SK-N-SH (cell line): ENCODE results near the gene TTC38. TPM values are rescaled to one million over a fixed set of nuclear protein-coding genes. Genes with fewer than 3 reads are reported as not detected.

Experiments
- CTCF ChIA-PET: fragments of 300-600, 350-600 bp; formaldehyde crosslinking; extraction: SDS; loops from one replicate; lab custom pipeline; 2021; lab: Yijun Ruan, JAX
- POLR2A ChIA-PET: fragments of 350-600 bp; sonication (Branson Sonifier 250); formaldehyde crosslinking; extraction: SDS; loops from one replicate; lab custom pipeline; 2020; ENCODE audit warnings: antibody characterized with exemption, inconsistent platforms; lab: Yijun Ruan, JAX
- DNase-seq: peaks from one replicate; pipeline ENCODE4 v3.0.0; 2012
- H2AFZ ChIP-seq: fragments of 200-600 bp; sonication (generic); 2 replicates; pipeline ENCODE4 v1.8.1; 2016; ENCODE audit warnings: antibody characterized with exemption, mild to moderate bottlenecking, low read depth
- H3F3A ChIP-seq: fragments of 200-600 bp; sonication (generic); replicated peaks from 2 replicates; pipeline ENCODE3; 2016; ENCODE audit warnings: antibody characterized with exemption, mild to moderate bottlenecking; ENCODE audit not compliant: insufficient read depth
- H3K27ac ChIP-seq, 2 experiments: fragments of 200-500 bp in 1 of 2; fragments of 200-600 bp in 1 of 2; sonication (Bioruptor generic) in 1 of 2; sonication (generic), shearing (Covaris generic) in 1 of 2; 2 replicates each; pipeline versions ENCODE4 v1.5.1 to v1.6.1; 2014 to 2016; ENCODE audit warnings: low read depth in 2 of 2, inconsistent platforms in 1 of 2, low read length in 1 of 2, mild to moderate bottlenecking in 1 of 2, mixed read lengths in 1 of 2
- H3K27me3 ChIP-seq: fragments of 200-600 bp; sonication (generic), shearing (Covaris generic); 2 replicates; pipeline ENCODE4 v1.6.1; 2016; ENCODE audit warnings: mixed run types; ENCODE audit not compliant: insufficient read depth
- H3K36me3 ChIP-seq, 2 experiments: fragments of 200-500 bp in 1 of 2; fragments of 200-600 bp in 1 of 2; sonication (Bioruptor generic) in 1 of 2; sonication (generic) in 1 of 2; replicated peaks in 1 of 2; 2 replicates each; pipeline versions ENCODE3 to v1.5.1; 2014 to 2016; ENCODE audit warnings: low read length in 1 of 2, mild to moderate bottlenecking in 1 of 2; ENCODE audit not compliant: insufficient read depth in 2 of 2, control insufficient read depth in 1 of 2
- H3K4me1 ChIP-seq, 2 experiments: fragments of 200-500 bp in 1 of 2; fragments of 200-600 bp in 1 of 2; sonication (Bioruptor generic) in 1 of 2; sonication (generic), shearing (Covaris generic) in 1 of 2; 2 replicates each; pipeline versions ENCODE4 v1.5.1 to v1.6.1; 2014 to 2016; ENCODE audit warnings: low read depth in 1 of 2, low read length in 1 of 2, mixed run types in 1 of 2; ENCODE audit not compliant: insufficient read depth in 2 of 2, control insufficient read depth in 1 of 2
- H3K4me2 ChIP-seq: fragments of 200-600 bp; sonication (generic), shearing (Covaris generic); 2 replicates; pipeline ENCODE4 v1.6.1; 2017; ENCODE audit warnings: mixed run types
- H3K4me3 ChIP-seq, 2 experiments: fragments of 200-500 bp in 1 of 2; fragments of 200-600 bp in 1 of 2; sonication (Bioruptor generic) in 1 of 2; sonication (generic), shearing (Covaris generic) in 1 of 2; 2 replicates each; pipeline versions ENCODE4 v1.5.1 to v1.8.1; 2014 to 2016; ENCODE audit warnings: low read depth in 2 of 2, inconsistent platforms in 1 of 2, low read length in 1 of 2, mild to moderate bottlenecking in 1 of 2, mixed read lengths in 1 of 2, moderate library complexity in 1 of 2
- H3K79me2 ChIP-seq: fragments of 200-600 bp; sonication (generic); 2 replicates; pipeline ENCODE4 v1.8.1; 2017; ENCODE audit warnings: mild to moderate bottlenecking; ENCODE audit not compliant: insufficient read depth
- H3K9ac ChIP-seq: fragments of 200-600 bp; sonication (generic); 2 replicates; pipeline ENCODE4 v1.6.1; 2017; ENCODE audit warnings: mixed run types
- H3K9me2 ChIP-seq: fragments of 200-600 bp; sonication (generic); 2 replicates; pipeline ENCODE4 v1.6.1; 2017; ENCODE audit warnings: mixed run types
- H3K9me3 ChIP-seq: fragments of 200-600 bp; sonication (generic); 2 replicates; pipeline ENCODE4 v1.6.1; 2017; ENCODE audit warnings: mixed run types, mild to moderate bottlenecking, moderate library complexity
- H4K20me1 ChIP-seq: fragments of 200-600 bp; sonication (generic); 2 replicates; pipeline ENCODE4 v1.6.1; 2017; ENCODE audit warnings: mild to moderate bottlenecking, mixed run types; ENCODE audit not compliant: insufficient read depth
- CHD2 ChIP-seq: fragments of 150-350 bp; IDR thresholded peaks from 2 replicates; pipeline ENCODE4 v1.6.1; 2018; ENCODE audit warnings: low read length; ENCODE audit not compliant: partially characterized antibody
- EZH2phosphoT487 ChIP-seq: fragments of 200-600 bp; sonication (generic); IDR thresholded peaks from 2 replicates; pipeline ENCODE4 v1.6.1; 2017; ENCODE audit warnings: low read depth, mixed run types, mild to moderate bottlenecking, antibody characterized with exemption, moderate library complexity, borderline replicate concordance
- FOSL2 ChIP-seq: IDR thresholded peaks from 2 replicates; pipeline ENCODE4 v1.4.0; 2012; ENCODE audit warnings: low read depth, mild to moderate bottlenecking, moderate library complexity, borderline replicate concordance
- FOXJ3 ChIP-seq: sonication (generic); formaldehyde crosslinking; IDR thresholded peaks from 2 replicates; pipeline ENCODE4 v1.5.1; 2020; ENCODE audit warnings: mild to moderate bottlenecking, missing genetic modification reagents
- GATA2 ChIP-seq: sonication (generic); formaldehyde crosslinking; IDR thresholded peaks from 2 replicates; pipeline ENCODE4 v1.5.0; 2020; ENCODE audit warnings: mild to moderate bottlenecking, missing genetic modification reagents
- MEF2A ChIP-seq: IDR thresholded peaks from 2 replicates; pipeline ENCODE4 v1.4.0; 2012; ENCODE audit warnings: low read depth, borderline replicate concordance
- NRF1 ChIP-seq: IDR thresholded peaks from 2 replicates; pipeline ENCODE4 v1.6.1; 2012; ENCODE audit warnings: low read depth, mild to moderate bottlenecking, low read length
- RCOR1 ChIP-seq: fragments of 150-350 bp; IDR thresholded peaks from 2 replicates; pipeline ENCODE4 v1.6.1; 2017; ENCODE audit warnings: antibody characterized with exemption, low read length
- TAF1 ChIP-seq: IDR thresholded peaks from 2 replicates; pipeline ENCODE4 v1.6.1; 2012; ENCODE audit warnings: low read depth, mild to moderate bottlenecking, low read length, moderate library complexity, borderline replicate concordance
- TEAD4 ChIP-seq: IDR thresholded peaks from 2 replicates; pipeline ENCODE4 v1.4.0; 2012; ENCODE audit warnings: mild to moderate bottlenecking, borderline replicate concordance; ENCODE audit not compliant: insufficient read depth
- USF1 ChIP-seq: IDR thresholded peaks from 2 replicates; pipeline ENCODE4 v1.4.0; 2012; ENCODE audit warnings: low read depth, borderline replicate concordance
- whole genome bisulfite sequencing: methylation state at CpG from one replicate; pipeline ENCODE4 v1.1.6; 2017; ENCODE audit warnings: low lambda C conversion rate; 5-methylcytosine and 5-hydroxymethylcytosine counted together
- polyA plus RNA-seq, 3 experiments: library from polyadenylated mRNA; depleted of rRNA; stranded (reverse); fragments of >200 nt; gene quantifications; 2 replicates each; pipeline ENCODE4 v1.2.3, GENCODE V29; 2012
- TF ChIP-seq, protein P1 (sequence below): fragments of 200-600 bp; sonication (generic); IDR thresholded peaks from 2 replicates; pipeline ENCODE4 v1.6.1; 2017; ENCODE audit warnings: antibody characterized with exemption, mild to moderate bottlenecking, moderate library complexity
- TF ChIP-seq, protein P2 (sequence below): IDR thresholded peaks from 2 replicates; pipeline ENCODE4 v1.4.0; 2012; ENCODE audit warnings: low read depth, borderline replicate concordance
- TF ChIP-seq, protein P3 (sequence below): IDR thresholded peaks from 2 replicates; pipeline ENCODE4 v1.4.0; 2012; ENCODE audit warnings: low read depth
- TF ChIP-seq, protein P4 (sequence below): fragments of 150-350 bp; IDR thresholded peaks from 2 replicates; pipeline ENCODE4 v1.6.1; 2017; ENCODE audit warnings: antibody characterized with exemption, low read length, low read depth, borderline replicate concordance

The TTC38 gene
- polyA plus RNA-seq, 1 of the 3 experiments (the other 2 are of a cell fraction): 24.0 TPM

DNA sequence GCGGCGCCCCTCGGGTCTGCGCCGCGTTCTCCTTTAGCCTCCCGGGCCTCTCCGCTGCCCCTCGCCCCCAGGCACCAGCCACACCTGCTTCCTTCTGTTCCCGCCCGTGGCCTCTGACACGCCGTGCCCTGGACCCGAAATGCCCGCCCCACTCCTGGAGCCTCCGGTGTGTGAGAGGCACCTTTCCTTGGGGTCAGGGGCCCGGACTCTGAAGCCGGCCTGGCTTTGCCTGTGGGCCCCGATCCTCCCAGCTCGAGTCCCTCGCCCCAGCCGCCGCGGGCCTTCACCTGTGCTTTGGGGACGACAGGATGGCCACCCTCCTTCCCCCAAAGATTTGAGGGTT, 17.1 kb upstream of the TTC38 start:
- DNase-seq: no peak
- Histone ChIP-seq H3K79me2 (peaks cover 30% of the 10 kb centered on the region), H3K36me3 (peaks cover 3 to 5% of the 10 kb centered on the region in 2 experiments), H3K27ac (peak overlapping the region in 1 of 2 experiments; percentile 92; a peak in 2 of 4 replicates), H4K20me1 (no peaks in the 10 kb centered on the region), H3K4me2 (peak overlapping the region; percentile 98), H3K9ac (peak overlapping the region; percentile 80), H3K4me3 (peak overlapping the region; percentile 91 to 93), H3F3A (peaks cover 5% of the 10 kb centered on the region), H3K9me2 (no peaks in the 10 kb centered on the region), H3K9me3 (no peaks in the 10 kb centered on the region), H3K27me3 (no peaks in the 10 kb centered on the region), H2AFZ (peak overlapping the region; percentile 79; the same call in 1 of the 2 replicates), H3K4me1 (peaks cover 0 to 43% of the 10 kb centered on the region in 2 experiments; a peak in 3 of 4 replicates)
- TF ChIP-seq MEF2A (no peak), TEAD4 (no peak), TAF1 (no peak), FOXJ3 (CRISPR knock-in tag) (no peak), NRF1 (no peak), EZH2phosphoT487 (no peak), GATA2 (CRISPR knock-in tag) (no peak), CHD2 (no peak), USF1 (no peak), RCOR1 (no peak), FOSL2 (no peak)
- TF ChIP-seq, protein P1, sequence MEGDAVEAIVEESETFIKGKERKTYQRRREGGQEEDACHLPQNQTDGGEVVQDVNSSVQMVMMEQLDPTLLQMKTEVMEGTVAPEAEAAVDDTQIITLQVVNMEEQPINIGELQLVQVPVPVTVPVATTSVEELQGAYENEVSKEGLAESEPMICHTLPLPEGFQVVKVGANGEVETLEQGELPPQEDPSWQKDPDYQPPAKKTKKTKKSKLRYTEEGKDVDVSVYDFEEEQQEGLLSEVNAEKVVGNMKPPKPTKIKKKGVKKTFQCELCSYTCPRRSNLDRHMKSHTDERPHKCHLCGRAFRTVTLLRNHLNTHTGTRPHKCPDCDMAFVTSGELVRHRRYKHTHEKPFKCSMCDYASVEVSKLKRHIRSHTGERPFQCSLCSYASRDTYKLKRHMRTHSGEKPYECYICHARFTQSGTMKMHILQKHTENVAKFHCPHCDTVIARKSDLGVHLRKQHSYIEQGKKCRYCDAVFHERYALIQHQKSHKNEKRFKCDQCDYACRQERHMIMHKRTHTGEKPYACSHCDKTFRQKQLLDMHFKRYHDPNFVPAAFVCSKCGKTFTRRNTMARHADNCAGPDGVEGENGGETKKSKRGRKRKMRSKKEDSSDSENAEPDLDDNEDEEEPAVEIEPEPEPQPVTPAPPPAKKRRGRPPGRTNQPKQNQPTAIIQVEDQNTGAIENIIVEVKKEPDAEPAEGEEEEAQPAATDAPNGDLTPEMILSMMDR: no peak
- TF ChIP-seq, protein P2, sequence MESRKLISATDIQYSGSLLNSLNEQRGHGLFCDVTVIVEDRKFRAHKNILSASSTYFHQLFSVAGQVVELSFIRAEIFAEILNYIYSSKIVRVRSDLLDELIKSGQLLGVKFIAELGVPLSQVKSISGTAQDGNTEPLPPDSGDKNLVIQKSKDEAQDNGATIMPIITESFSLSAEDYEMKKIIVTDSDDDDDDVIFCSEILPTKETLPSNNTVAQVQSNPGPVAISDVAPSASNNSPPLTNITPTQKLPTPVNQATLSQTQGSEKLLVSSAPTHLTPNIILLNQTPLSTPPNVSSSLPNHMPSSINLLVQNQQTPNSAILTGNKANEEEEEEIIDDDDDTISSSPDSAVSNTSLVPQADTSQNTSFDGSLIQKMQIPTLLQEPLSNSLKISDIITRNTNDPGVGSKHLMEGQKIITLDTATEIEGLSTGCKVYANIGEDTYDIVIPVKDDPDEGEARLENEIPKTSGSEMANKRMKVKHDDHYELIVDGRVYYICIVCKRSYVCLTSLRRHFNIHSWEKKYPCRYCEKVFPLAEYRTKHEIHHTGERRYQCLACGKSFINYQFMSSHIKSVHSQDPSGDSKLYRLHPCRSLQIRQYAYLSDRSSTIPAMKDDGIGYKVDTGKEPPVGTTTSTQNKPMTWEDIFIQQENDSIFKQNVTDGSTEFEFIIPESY: no peak
- TF ChIP-seq, protein P3, sequence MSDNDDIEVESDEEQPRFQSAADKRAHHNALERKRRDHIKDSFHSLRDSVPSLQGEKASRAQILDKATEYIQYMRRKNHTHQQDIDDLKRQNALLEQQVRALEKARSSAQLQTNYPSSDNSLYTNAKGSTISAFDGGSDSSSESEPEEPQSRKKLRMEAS: no peak
- TF ChIP-seq, protein P4, sequence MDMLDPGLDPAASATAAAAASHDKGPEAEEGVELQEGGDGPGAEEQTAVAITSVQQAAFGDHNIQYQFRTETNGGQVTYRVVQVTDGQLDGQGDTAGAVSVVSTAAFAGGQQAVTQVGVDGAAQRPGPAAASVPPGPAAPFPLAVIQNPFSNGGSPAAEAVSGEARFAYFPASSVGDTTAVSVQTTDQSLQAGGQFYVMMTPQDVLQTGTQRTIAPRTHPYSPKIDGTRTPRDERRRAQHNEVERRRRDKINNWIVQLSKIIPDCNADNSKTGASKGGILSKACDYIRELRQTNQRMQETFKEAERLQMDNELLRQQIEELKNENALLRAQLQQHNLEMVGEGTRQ: no peak
- POLR2A ChIA-PET: interaction anchor here (0.9 to 1.9 kb wide), 3 partner anchors 10 to 40 kb away, joined by 5 to 12 read pairs (median 6); partner anchors contain the start of gene TTC38
- CTCF ChIA-PET: interaction anchor here (0.7 to 1.2 kb wide), 4 partner anchors 27 to 134 kb away, joined by 3 to 4 read pairs (median 4); partner anchors contain the start of gene GTSE1
- WGBS: 21% methylated on average over 21 of the region's 25 CpGs
